ENCODE measurements around the gene HMGA1.
"Not testable (repeated sequence)": the region's sequence is repeated elsewhere in the genome, so short reads cannot be mapped to it uniquely, and the experiment has no call there.

HMGA1 gene

GRCh38 chr6:34239893-34240292 is 3.2 kb downstream of the HMGA1 start:
- no peak for DNase-seq (ENCODE audit: low read depth in 2 of 3, low spot score in 2 of 3)

GRCh38 chr6:34240329-34241248 is 3.9 kb downstream of the HMGA1 start:
- DNase-seq (ENCODE audit: low read depth in 2 of 3, low spot score in 2 of 3): no peak

GRCh38 chr6:34241351-34242215 is 4.9 kb downstream of the HMGA1 start:
- no peak for DNase-seq (ENCODE audit: low read depth in 2 of 3, low spot score in 2 of 3)

GRCh38 chr6:34242252-34243130 is 5.8 kb downstream of the HMGA1 start:
- no peak for DNase-seq (ENCODE audit: low read depth in 2 of 3, low spot score in 2 of 3)

GRCh38 chr6:34243131-34243771 is 6.6 kb downstream of the HMGA1 start:
- DNase-seq (ENCODE audit: low read depth in 2 of 3, low spot score in 2 of 3): no peak

- DNase-seq (ENCODE audit: low read depth in 2 of 3, low spot score in 2 of 3): no peak
Measured at GRCh38 chr6:34243901-34244884, 7.5 kb downstream of the HMGA1 start.

- DNase-seq (ENCODE audit: low read depth in 2 of 3, low spot score in 2 of 3): not testable (repeated sequence)
Measured at GRCh38 chr6:34245032-34245760, 8.5 kb downstream of the HMGA1 start.

GRCh38 chr6:34245761-34246140 is 9.1 kb downstream of the HMGA1 start:
- not testable (repeated sequence) for DNase-seq (ENCODE audit: low read depth in 2 of 3, low spot score in 2 of 3)

- no peak for DNase-seq (ENCODE audit: low read depth in 2 of 3, low spot score in 2 of 3)
Measured at GRCh38 chr6:34246249-34246562, 9.5 kb downstream of the HMGA1 start.

- DNase-seq (ENCODE audit: low read depth in 2 of 3, low spot score in 2 of 3): no peak
Measured at GRCh38 chr6:34246563-34247391, 10.1 kb downstream of the HMGA1 start.

- DNase-seq (ENCODE audit: low read depth in 2 of 3, low spot score in 2 of 3): no peak
Measured at GRCh38 chr6:34247481-34248197, 11.0 kb downstream of the HMGA1 start.

- DNase-seq (ENCODE audit: low read depth in 2 of 3, low spot score in 2 of 3): no peak
Measured at GRCh38 chr6:34248198-34248726, 11.6 kb downstream of the HMGA1 start.

GRCh38 chr6:34248727-34249468 is 12.2 kb downstream of the HMGA1 start, which contains the start of gene SMIM29:
Gene SMIM29 (minus strand): TSS chr6:34249006. CDS start chr6:34247791, 1,215 bp downstream.
- DNase-seq (ENCODE audit: low read depth in 2 of 3, low spot score in 2 of 3): peak; percentile 93 to 94 (median 94)

GRCh38 chr6:34249469-34250261 is 13.0 kb downstream of the HMGA1 start:
- no peak for DNase-seq (ENCODE audit: low read depth in 2 of 3, low spot score in 2 of 3)

GRCh38 chr6:34252395-34252794 is 15.7 kb downstream of the HMGA1 start:
- not testable (repeated sequence) for DNase-seq (ENCODE audit: low read depth in 2 of 3, low spot score in 2 of 3)

Measured in activated CD8-positive, alpha-beta memory T cell treated with anti-CD3 and anti-CD28 coated beads for 48 hours (primary cell).